ENCODE results near the gene SEPHS1.
A peak's percentile ranks its signal among the peaks of the same experiment; 100 is the strongest.
"Not testable (repeated sequence)": the region's sequence is repeated elsewhere in the genome, so short reads cannot be mapped to it uniquely, and the experiment has no call there.

The SEPHS1 gene

DNA sequence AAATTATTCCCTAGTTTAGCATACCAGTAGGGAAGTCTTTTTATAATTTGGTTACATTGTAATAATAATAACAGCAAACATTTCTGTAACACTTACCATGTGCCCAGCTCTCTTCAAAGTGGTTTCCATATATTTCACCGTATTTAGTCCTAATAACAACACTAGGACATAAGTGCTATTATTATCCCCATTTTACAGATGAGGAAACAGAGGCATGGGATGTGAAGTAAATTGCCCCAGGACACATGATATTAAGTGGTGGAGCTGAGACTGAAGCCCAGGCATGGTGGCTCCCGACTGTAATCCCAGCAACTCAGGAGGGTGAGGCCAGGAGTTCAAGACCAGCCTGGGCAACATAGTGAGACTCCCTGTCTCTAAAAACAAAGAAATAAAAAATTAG lies 53.3 kb downstream of the SEPHS1 start:
- no peak for DNase-seq (ENCODE audit: low read depth in 2 of 2)
- TF ChIP-seq, protein P1, sequence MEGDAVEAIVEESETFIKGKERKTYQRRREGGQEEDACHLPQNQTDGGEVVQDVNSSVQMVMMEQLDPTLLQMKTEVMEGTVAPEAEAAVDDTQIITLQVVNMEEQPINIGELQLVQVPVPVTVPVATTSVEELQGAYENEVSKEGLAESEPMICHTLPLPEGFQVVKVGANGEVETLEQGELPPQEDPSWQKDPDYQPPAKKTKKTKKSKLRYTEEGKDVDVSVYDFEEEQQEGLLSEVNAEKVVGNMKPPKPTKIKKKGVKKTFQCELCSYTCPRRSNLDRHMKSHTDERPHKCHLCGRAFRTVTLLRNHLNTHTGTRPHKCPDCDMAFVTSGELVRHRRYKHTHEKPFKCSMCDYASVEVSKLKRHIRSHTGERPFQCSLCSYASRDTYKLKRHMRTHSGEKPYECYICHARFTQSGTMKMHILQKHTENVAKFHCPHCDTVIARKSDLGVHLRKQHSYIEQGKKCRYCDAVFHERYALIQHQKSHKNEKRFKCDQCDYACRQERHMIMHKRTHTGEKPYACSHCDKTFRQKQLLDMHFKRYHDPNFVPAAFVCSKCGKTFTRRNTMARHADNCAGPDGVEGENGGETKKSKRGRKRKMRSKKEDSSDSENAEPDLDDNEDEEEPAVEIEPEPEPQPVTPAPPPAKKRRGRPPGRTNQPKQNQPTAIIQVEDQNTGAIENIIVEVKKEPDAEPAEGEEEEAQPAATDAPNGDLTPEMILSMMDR (IDR thresholded peaks at IDR 0.05; ENCODE audit: low read depth, low read length): no peak
- H3K4me3 ChIP-seq (replicated peaks in 1 of 2; ENCODE audit: low read depth in 2 of 2, low read length in 2 of 2): no peak overlapping the region

DNA sequence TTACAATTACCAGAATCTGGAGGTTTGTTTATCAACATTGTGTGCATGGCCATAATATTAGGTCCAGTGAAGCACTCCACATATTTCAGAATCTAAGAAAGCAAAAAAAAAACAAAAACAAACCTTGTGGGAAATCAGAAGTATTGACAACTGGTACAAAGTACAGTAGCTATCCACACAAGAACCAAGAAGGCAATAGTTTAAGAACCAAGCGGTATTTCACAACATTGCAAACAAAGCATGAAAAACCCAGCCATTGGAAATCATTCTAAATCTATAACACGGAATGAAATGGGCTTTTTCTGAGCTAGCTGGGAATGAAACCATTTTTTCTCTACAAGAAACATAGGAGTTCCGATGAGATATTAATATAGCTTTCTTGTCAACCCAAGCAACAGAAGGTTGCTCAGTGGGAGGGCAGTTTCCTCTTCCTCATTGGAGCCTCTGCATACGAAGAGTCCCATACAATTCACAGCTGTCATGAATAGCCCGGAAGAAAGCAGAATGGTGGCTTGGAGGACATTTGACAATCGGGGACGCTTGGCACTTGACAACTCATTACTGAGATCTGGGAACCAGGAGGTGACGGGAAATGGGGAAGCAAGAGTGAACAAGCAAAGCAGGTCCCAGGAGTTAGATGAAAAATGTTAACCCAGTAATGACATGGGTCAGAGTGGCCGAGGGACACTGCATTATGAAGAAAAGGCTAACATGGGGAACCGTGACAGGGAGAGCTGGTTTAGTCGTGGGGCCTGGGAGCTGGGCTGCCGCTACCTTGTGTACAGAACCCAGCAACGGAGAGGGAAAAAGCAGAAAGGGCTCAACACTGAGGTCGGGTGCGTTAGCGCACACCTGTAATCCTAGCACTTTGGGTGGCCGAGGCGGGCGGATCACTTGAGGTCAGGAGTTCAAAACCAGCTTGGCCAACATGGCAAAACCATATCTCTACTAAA lies 56.0 kb downstream of the SEPHS1 start:
- DNase-seq (ENCODE audit: low read depth in 2 of 2): no peak
- H3K4me3 ChIP-seq (replicated peaks in 1 of 2; ENCODE audit: low read depth in 2 of 2, low read length in 2 of 2): no peak overlapping the region
- TF ChIP-seq, protein P1 (IDR thresholded peaks at IDR 0.05; ENCODE audit: low read depth, low read length): no peak

DNA sequence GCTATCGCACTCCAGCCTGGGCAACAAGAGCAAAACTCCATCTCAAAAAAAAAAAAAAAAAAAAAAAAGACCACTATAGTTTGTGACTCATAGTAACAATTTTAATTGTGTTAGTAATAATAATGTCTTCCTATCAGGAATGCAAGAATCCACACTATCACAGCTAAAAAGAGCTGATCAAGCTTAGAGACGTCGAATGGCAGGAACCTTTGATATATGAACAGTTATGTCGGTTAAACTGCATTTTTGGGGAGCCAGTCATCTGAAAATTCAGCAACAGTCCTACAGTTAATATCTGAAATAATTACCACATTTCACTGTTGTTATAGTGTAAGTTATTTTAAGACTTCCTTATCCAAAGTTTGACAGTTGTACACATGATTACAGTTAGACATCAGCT lies 57.0 kb downstream of the SEPHS1 start:
- no peak for DNase-seq (ENCODE audit: low read depth in 2 of 2)
- TF ChIP-seq, protein P1 (IDR thresholded peaks at IDR 0.05; ENCODE audit: low read depth, low read length): no peak
- no peak overlapping the region for H3K4me3 ChIP-seq (replicated peaks in 1 of 2; ENCODE audit: low read depth in 2 of 2, low read length in 2 of 2)

DNA sequence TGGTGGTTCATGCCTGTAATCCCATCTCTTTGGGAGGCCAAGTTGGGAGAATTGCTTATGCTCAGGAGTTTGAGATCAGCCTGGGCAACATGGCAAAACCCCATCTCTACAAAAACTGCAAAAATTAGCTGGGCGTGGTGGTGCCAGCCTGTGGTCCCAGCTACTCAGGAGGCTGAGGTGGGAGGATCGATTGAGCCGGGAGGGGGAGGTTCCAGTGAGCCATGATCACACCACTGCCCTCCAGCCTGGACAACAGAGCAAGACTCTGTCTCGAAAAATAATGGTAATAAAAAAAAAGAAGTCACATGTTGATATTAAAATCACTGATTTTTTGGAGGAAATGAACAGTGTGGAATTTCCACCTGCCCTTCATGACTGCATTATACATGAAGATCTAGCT lies 64.0 kb downstream of the SEPHS1 start:
- TF ChIP-seq, protein P1 (IDR thresholded peaks at IDR 0.05; ENCODE audit: low read depth, low read length): no peak
- no peak for DNase-seq (ENCODE audit: low read depth in 2 of 2)
- no peak overlapping the region for H3K4me3 ChIP-seq (replicated peaks in 1 of 2; ENCODE audit: low read depth in 2 of 2, low read length in 2 of 2)

DNA sequence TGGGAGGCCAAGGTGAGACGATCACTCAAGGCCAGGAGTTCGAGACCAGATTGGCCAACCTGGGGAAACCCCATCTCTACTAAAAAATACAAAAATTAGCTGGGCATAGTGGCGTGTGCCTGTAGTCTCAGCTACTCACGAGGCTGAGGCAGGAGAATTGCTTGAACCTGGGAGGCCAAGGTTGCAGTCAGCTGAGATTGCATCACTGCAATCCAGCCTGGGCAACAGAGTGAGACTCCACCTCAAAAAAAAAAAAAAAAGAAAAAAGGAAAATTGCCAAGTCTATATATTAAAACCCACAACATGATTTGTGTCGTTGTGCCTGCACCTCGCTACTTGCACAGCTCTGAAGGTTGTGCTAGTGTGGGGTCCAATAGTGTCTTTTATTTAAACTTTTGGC lies 65.7 kb downstream of the SEPHS1 start:
- H3K4me3 ChIP-seq (replicated peaks in 1 of 2; ENCODE audit: low read depth in 2 of 2, low read length in 2 of 2); DNase-seq (ENCODE audit: low read depth in 2 of 2): not testable (repeated sequence)

DNA sequence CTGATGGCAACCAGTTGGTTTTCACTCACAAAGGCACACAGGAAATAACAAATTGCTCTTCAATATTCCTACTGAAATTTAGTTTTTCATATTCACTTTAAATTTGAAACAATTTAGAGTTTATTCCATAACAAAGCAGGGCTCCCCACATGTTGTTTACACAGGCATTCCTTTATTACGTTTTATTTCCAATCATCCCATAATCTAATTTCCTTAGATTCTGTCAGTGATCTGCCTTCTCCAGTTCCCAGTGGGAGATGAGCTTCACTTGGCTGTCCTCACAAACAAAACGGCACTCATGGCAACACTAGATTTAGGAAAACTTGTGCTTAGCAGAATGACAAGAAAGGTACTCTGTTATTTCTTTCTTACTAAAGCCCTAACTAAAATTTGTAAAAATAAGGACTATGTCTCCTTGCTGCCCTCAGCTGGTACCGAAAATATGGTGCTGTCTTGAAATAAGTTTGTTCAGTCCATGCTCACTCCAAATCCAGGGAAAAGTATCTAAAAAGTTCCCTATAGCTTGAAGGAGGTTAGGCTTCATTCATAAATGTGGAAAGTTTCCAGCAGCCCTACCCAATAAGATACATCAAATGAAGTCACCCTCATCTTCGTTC lies 71.2 kb downstream of the SEPHS1 start:
- DNase-seq (ENCODE audit: low read depth in 2 of 2): peak; percentile 30 to 59
- H3K4me3 ChIP-seq (replicated peaks in 1 of 2; ENCODE audit: low read depth in 2 of 2, low read length in 2 of 2): no peak overlapping the region

DNA sequence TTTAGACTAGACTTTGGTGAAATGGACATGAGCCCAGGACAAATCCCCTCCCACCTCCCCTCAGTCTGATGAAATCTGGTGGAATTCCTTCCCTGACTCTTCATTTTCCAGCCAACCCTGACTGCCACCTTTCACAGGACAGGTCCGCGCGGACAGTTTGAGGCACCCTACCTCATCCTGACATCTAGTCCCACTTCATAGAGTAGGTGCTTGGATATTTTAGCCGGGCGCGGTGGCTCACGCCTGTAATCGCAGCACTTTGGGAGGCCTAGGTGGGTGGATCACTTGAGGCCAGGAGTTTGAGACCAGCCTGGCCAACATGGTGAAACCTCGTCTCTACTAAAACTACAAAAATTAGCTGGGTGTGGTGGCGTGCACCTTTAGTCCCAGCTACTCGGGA lies 71.9 kb downstream of the SEPHS1 start:
- not testable (repeated sequence) for H3K4me3 ChIP-seq (replicated peaks in 1 of 2; ENCODE audit: low read depth in 2 of 2, low read length in 2 of 2); DNase-seq (ENCODE audit: low read depth in 2 of 2)

More for the DNA sequence above, 71.2 kb downstream of the SEPHS1 start:
- TF ChIP-seq, protein P1 (IDR thresholded peaks at IDR 0.05; ENCODE audit: low read depth, low read length): peak; percentile 24
